NT2/D1 (cell line): Measurements from ENCODE around the gene COX7A1.

ENCODE experiments used
- DNase-seq: peaks from one replicate; pipeline ENCODE4 v3.0.0-alpha.2; 2011; ENCODE audit warnings: low read depth, low spot score
- H3K27me3 ChIP-seq: 2 replicates; pipeline ENCODE4 v1.6.0; 2011; ENCODE audit warnings: mild to moderate bottlenecking; ENCODE audit not compliant: insufficient read length, insufficient read depth
- H3K36me3 ChIP-seq: 2 replicates; pipeline ENCODE4 v1.6.1; 2011; ENCODE audit warnings: mild to moderate bottlenecking, low read length, mixed read lengths; ENCODE audit not compliant: insufficient read depth, insufficient read length
- H3K4me1 ChIP-seq: 2 replicates; pipeline ENCODE4 v1.5.1; 2011; ENCODE audit not compliant: insufficient read depth, insufficient read length
- H3K4me3 ChIP-seq: 2 replicates; pipeline ENCODE4 v1.5.1; 2011; ENCODE audit warnings: low read depth; ENCODE audit not compliant: insufficient read length
- H3K9ac ChIP-seq: 2 replicates; pipeline ENCODE4 v1.6.0; 2011; ENCODE audit warnings: low read depth; ENCODE audit not compliant: insufficient read length
- H3K9me3 ChIP-seq: 2 replicates; pipeline ENCODE4 v1.5.1; 2011; ENCODE audit warnings: mild to moderate bottlenecking, low read length; ENCODE audit not compliant: insufficient read depth
- SUZ12 ChIP-seq: IDR thresholded peaks from 2 replicates; pipeline ENCODE4 v1.6.1; 2011; ENCODE audit not compliant: insufficient read length, insufficient read depth; ENCODE audit errors: extremely low read depth
- YY1 ChIP-seq: IDR thresholded peaks from 2 replicates; pipeline ENCODE4 v1.6.1; 2011; ENCODE audit not compliant: insufficient read length, insufficient read depth
- ZNF274 ChIP-seq: IDR thresholded peaks from 2 replicates; pipeline ENCODE4 v1.6.1; 2011; ENCODE audit warnings: mild to moderate bottlenecking, low read depth, low read length

The COX7A1 gene

GRCh38 chr19:36125557-36125956 is 26.7 kb downstream of the COX7A1 start:
- H3K9ac ChIP-seq, result no peak overlapping the region
- peaks cover 37% of the 10 kb centered on the region for H3K36me3 ChIP-seq
- H3K4me3 ChIP-seq, result no peak overlapping the region
- DNase-seq, result no peak
- TF ChIP-seq YY1, result no peak
- no peak for TF ChIP-seq ZNF274
- TF ChIP-seq SUZ12, result no peak
- no peaks in the 10 kb centered on the region for H3K27me3 ChIP-seq
- H3K4me1 ChIP-seq, result peaks cover 9% of the 10 kb centered on the region
- no peaks in the 10 kb centered on the region for H3K9me3 ChIP-seq

- TF ChIP-seq SUZ12 (no peak), YY1 (no peak), ZNF274 (no peak)
- no peak overlapping the region for H3K9ac ChIP-seq
- no peaks in the 10 kb centered on the region for H3K27me3 ChIP-seq
- peaks cover 63% of the 10 kb centered on the region for H3K36me3 ChIP-seq
- no peak overlapping the region for H3K4me3 ChIP-seq
- no peak for DNase-seq
- H3K4me1 ChIP-seq, result peaks cover 19% of the 10 kb centered on the region
- H3K9me3 ChIP-seq, result no peaks in the 10 kb centered on the region
Measured at GRCh38 chr19:36121486-36122124, 30.6 kb downstream of the COX7A1 start.

GRCh38 chr19:36120984-36121358 is 31.3 kb downstream of the COX7A1 start:
- Histone ChIP-seq H3K4me3 (no peak overlapping the region), H3K36me3 (peaks cover 68% of the 10 kb centered on the region)
- TF ChIP-seq ZNF274 (no peak), YY1 (no peak), SUZ12 (no peak)

DNA sequence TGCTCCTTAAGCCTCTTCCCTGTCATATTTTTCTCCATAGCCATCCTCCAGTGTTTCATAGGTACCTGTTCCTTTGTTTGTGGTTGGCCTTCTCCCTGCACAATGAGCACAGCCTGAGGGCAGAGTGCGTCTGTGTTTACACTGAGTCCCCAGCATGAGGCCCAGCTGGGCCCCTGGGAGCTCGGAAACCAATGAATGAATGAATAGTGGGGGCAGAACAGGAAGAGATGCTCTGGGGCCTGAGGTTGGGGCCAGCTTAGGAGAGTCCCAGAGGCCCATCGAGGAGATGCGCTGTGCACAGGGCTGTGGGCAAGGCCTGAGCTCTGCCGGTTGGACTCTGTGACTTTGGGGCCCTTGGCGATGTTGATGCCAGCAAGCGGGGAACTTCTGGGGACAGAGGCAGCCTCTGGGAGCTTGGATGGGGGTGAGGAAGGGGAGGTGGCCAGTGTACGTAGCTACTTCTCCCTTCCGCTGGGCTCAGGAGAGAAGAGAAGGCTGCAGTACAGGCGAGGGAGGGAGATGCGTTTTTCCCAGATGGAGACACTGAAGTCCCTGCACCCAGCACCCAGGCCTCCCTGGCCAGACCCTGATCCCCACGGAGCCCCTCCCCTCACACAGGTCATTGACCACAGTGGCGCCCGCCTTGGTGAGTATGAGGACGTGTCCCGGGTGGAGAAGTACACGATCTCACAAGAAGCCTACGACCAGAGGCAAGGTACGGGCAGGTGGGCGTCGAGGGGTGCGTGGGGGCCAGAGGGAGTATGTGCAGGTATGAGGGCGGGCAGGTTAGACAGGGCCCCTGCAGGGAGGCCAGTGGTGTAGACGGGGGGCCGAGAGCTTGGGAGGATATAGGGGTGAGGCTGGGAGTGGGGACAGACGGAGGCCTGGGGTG is 31.9 kb downstream of the COX7A1 start:
- Histone ChIP-seq H3K27me3 (no peaks in the 10 kb centered on the region), H3K4me3 (no peak overlapping the region), H3K9me3 (no peaks in the 10 kb centered on the region), H3K9ac (peak overlapping the region; percentile 53), H3K36me3 (peaks cover 62% of the 10 kb centered on the region), H3K4me1 (peaks cover 25% of the 10 kb centered on the region)
- TF ChIP-seq SUZ12, result no peak
- no peak for TF ChIP-seq ZNF274
- no peak for DNase-seq

More at GRCh38 chr19:36120984-36121358, 31.3 kb downstream of the COX7A1 start:
- Histone ChIP-seq H3K9ac (no peak overlapping the region), H3K4me1 (peaks cover 23% of the 10 kb centered on the region), H3K27me3 (no peaks in the 10 kb centered on the region), H3K9me3 (no peaks in the 10 kb centered on the region)
- no peak for DNase-seq

GRCh38 chr19:36116344-36116637 is 36.0 kb downstream of the COX7A1 start:
- peak overlapping the region; percentile 76 for H3K9ac ChIP-seq
- H3K36me3 ChIP-seq, result peaks cover 47% of the 10 kb centered on the region

GRCh38 chr19:36115453-36116343 is 36.5 kb downstream of the COX7A1 start, which contains the start of gene TBCB:
Gene TBCB (plus strand): TSS chr19:36115468. CDS start chr19:36115561, 93 bp downstream.
- TF ChIP-seq ZNF274, result no peak
- TF ChIP-seq YY1, result no peak
- TF ChIP-seq SUZ12, result no peak
- Histone ChIP-seq H3K4me3 (peak within 1 kb of the TSS; percentile 78), H3K27me3 (no peaks in the 10 kb centered on the region), H3K9ac (peak within 1 kb of the TSS; percentile 91), H3K4me1 (peaks cover 30% of the 10 kb centered on the region), H3K36me3 (peaks cover 46% of the 10 kb centered on the region), H3K9me3 (no peaks in the 10 kb centered on the region)
- no peak for DNase-seq

More at GRCh38 chr19:36116344-36116637, 36.0 kb downstream of the COX7A1 start:
- Histone ChIP-seq H3K9me3 (no peaks in the 10 kb centered on the region), H3K4me3 (peak overlapping the region; percentile 78), H3K27me3 (no peaks in the 10 kb centered on the region), H3K4me1 (peaks cover 28% of the 10 kb centered on the region)
- no peak for TF ChIP-seq YY1
- TF ChIP-seq ZNF274, result no peak
- TF ChIP-seq SUZ12, result no peak
- no peak for DNase-seq

DNA sequence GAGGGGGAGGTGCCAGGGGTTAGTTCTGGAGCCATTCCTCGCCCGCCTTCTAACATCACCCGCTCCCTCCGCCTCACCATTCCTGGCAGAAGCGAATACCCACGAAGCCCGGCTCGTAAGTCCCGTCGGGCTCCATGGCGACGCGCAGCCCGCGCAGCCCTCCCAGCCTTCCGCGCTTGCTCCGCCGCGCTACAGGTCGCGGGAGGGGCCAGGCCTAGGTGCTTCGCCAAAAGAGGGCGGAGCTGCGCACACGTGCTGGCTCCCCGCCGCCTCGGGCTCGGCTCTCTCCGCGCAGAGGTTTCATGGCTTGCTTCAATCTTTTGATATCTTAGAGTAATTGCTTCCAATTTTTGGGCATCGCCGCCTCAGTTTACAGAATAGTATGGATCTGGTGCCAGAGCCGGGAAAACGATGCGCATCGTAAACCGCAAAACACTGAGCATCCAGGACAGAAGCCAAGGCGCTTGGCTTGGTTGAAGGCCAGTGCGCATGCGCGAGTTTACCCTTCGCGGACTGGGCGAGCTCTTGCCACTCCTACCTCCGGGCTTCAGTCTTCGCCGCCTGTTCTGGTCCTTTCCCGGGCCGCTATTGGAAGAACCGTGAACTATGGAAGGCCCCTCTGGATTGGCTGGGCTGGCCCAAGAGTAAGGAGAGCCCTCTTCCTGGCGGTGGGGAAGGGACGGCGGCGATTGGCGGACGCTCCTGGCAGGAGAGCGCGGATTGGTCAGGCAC is 37.4 kb downstream of the COX7A1 start, which contains the start of gene POLR2I:
Gene POLR2I (minus strand): TSS at position 155 of the 732 bp plus-strand sequence. CDS start 19 bp downstream, at position 136.
- Histone ChIP-seq H3K27me3 (no peaks in the 10 kb centered on the region), H3K9me3 (no peaks in the 10 kb centered on the region), H3K4me3 (peak within 1 kb of the TSS; percentile 78), H3K4me1 (peaks cover 26% of the 10 kb centered on the region), H3K36me3 (peaks cover 43% of the 10 kb centered on the region), H3K9ac (peak within 1 kb of the TSS; percentile 91)
- TF ChIP-seq SUZ12 (no peak), ZNF274 (no peak), YY1 (no peak)
- peak; percentile 98 for DNase-seq
